Subcutaneous abdominal adipose tissue (tissue), 5 donors: ENCODE data around the gene HYAL3.
A peak's percentile ranks its signal among the peaks of the same experiment; 100 is the strongest.
"Not testable (repeated sequence)": the region's sequence is repeated elsewhere in the genome, so short reads cannot be mapped to it uniquely, and the experiment has no call there.

Experiments used
- H3K27ac ChIP-seq: one replicate; pipeline ENCODE4 v1.7.0; 2013; ENCODE audit warnings: low read depth, mild to moderate bottlenecking, inconsistent platforms, low read length, moderate library complexity
- H3K27me3 ChIP-seq, 5 donors: one replicate each; pipeline ENCODE4 v1.7.0; 2013; ENCODE audit warnings: low read length in 5 of 5, inconsistent platforms in 1 of 5; ENCODE audit not compliant: control insufficient read depth in 5 of 5, insufficient read depth in 4 of 5
- H3K36me3 ChIP-seq, 5 donors: one replicate each; pipeline ENCODE4 v1.7.0; 2013; ENCODE audit warnings: low read length in 5 of 5; ENCODE audit not compliant: control insufficient read depth in 5 of 5, insufficient read depth in 5 of 5
- H3K4me1 ChIP-seq, 5 donors: one replicate each; pipeline ENCODE4 v1.7.0; 2013; ENCODE audit warnings: low read length in 5 of 5, mild to moderate bottlenecking in 3 of 5, moderate library complexity in 1 of 5; ENCODE audit not compliant: control insufficient read depth in 5 of 5, insufficient read depth in 5 of 5
- H3K4me3 ChIP-seq, 5 donors: one replicate each; pipeline ENCODE4 v1.7.0; 2013; ENCODE audit warnings: low read length in 5 of 5, low read depth in 1 of 5
- H3K9ac ChIP-seq, 5 donors: one replicate each; pipeline ENCODE4 v1.7.0; 2013; ENCODE audit warnings: low read length in 5 of 5, mild to moderate bottlenecking in 4 of 5, moderate library complexity in 3 of 5
- H3K9me3 ChIP-seq, 5 donors: one replicate each; pipeline ENCODE4 v1.7.0; 2013; ENCODE audit warnings: low read length in 5 of 5; ENCODE audit not compliant: control insufficient read depth in 5 of 5
- donor health status: healthy.
- donor health status: healthy.
- donor health status: healthy.
- donor health status: healthy.
- donor health status: healthy.

The HYAL3 gene

GRCh38 chr3:50265571-50265970 lies 33.6 kb downstream of the HYAL3 start:
- H3K9me3 ChIP-seq, result no peaks in the 10 kb centered on the region
- H3K27me3 ChIP-seq, result peaks cover 0 to 3% (median 0%) of the 10 kb centered on the region in 5 donors
- peak overlapping the region; percentile 83 for H3K27ac ChIP-seq
- H3K4me1 ChIP-seq, result peaks cover 15 to 96% (median 91%) of the 10 kb centered on the region in 5 donors
- peak overlapping the region in 3 of 5 donors; percentile 31 to 82 (median 35) for H3K9ac ChIP-seq
- H3K36me3 ChIP-seq, result no peaks in the 10 kb centered on the region
- H3K4me3 ChIP-seq, result no peak overlapping the region

GRCh38 chr3:50264964-50265485 lies 34.2 kb downstream of the HYAL3 start:
- Histone ChIP-seq H3K9me3 (no peaks in the 10 kb centered on the region), H3K4me3 (no peak overlapping the region), H3K36me3 (no peaks in the 10 kb centered on the region), H3K27me3 (peaks cover 0 to 3% (median 0%) of the 10 kb centered on the region in 5 donors), H3K27ac (peak overlapping the region; percentile 83), H3K9ac (peak overlapping the region in 2 of 5 donors; percentile 35 to 82), H3K4me1 (peaks cover 15 to 95% (median 90%) of the 10 kb centered on the region in 5 donors)

- H3K27ac ChIP-seq, result peak overlapping the region; percentile 83
- peak overlapping the region in 2 of 5 donors; percentile 30 to 41 for H3K9ac ChIP-seq
- H3K27me3 ChIP-seq, result peaks cover 0 to 3% (median 0%) of the 10 kb centered on the region in 5 donors
- H3K9me3 ChIP-seq, result no peaks in the 10 kb centered on the region
- H3K36me3 ChIP-seq, result no peaks in the 10 kb centered on the region
- peaks cover 15 to 94% (median 89%) of the 10 kb centered on the region in 5 donors for H3K4me1 ChIP-seq
- H3K4me3 ChIP-seq, result no peak overlapping the region
These were observed 34.7 kb downstream of the HYAL3 start for GRCh38 chr3:50264383-50264963.

GRCh38 chr3:50263478-50264382 lies 35.5 kb downstream of the HYAL3 start:
- Histone ChIP-seq H3K9ac (peak overlapping the region in 2 of 5 donors; percentile 30 to 41), H3K36me3 (peaks cover 0 to 4% (median 0%) of the 10 kb centered on the region in 5 donors), H3K4me1 (peaks cover 14 to 90% (median 83%) of the 10 kb centered on the region in 5 donors), H3K9me3 (no peaks in the 10 kb centered on the region), H3K4me3 (no peak overlapping the region), H3K27me3 (peaks cover 0 to 3% (median 0%) of the 10 kb centered on the region in 5 donors), H3K27ac (peak overlapping the region; percentile 65)

GRCh38 chr3:50262778-50263177 lies 36.4 kb downstream of the HYAL3 start:
- peaks cover 7 to 80% (median 74%) of the 10 kb centered on the region in 5 donors for H3K4me1 ChIP-seq
- peaks cover 0 to 4% (median 2%) of the 10 kb centered on the region in 5 donors for H3K9me3 ChIP-seq
- H3K9ac ChIP-seq, result peak overlapping the region in 1 of 5 donors; percentile 52
- peak overlapping the region in 1 of 5 donors; percentile 15 for H3K4me3 ChIP-seq
- H3K27me3 ChIP-seq, result peaks cover 0 to 3% (median 0%) of the 10 kb centered on the region in 5 donors
- peaks cover 0 to 14% (median 9%) of the 10 kb centered on the region in 5 donors for H3K36me3 ChIP-seq
- peak overlapping the region; percentile 65 for H3K27ac ChIP-seq

GRCh38 chr3:50262200-50262599 lies 37.0 kb downstream of the HYAL3 start:
- H3K27me3 ChIP-seq, H3K4me3 ChIP-seq, H3K9me3 ChIP-seq, H3K9ac ChIP-seq: not testable (repeated sequence)
- H3K27ac ChIP-seq, result peak overlapping the region; percentile 65
- H3K36me3 ChIP-seq, result peaks cover 0 to 20% (median 15%) of the 10 kb centered on the region in 5 donors
- H3K4me1 ChIP-seq, result peaks cover 7 to 75% (median 69%) of the 10 kb centered on the region in 5 donors

- H3K4me1 ChIP-seq, result peaks cover 4 to 68% (median 63%) of the 10 kb centered on the region in 5 donors
- peaks cover 0 to 10% (median 6%) of the 10 kb centered on the region in 5 donors for H3K9me3 ChIP-seq
- H3K27me3 ChIP-seq, result no peaks in the 10 kb centered on the region
- H3K27ac ChIP-seq, result peak overlapping the region; percentile 88
- H3K9ac ChIP-seq, result peak overlapping the region in 3 of 5 donors; percentile 22 to 87 (median 25)
- peak overlapping the region in 1 of 5 donors; percentile 15 for H3K4me3 ChIP-seq
- peaks cover 0 to 27% (median 22%) of the 10 kb centered on the region in 5 donors for H3K36me3 ChIP-seq
These were observed 37.7 kb downstream of the HYAL3 start for GRCh38 chr3:50261505-50261904.

- Histone ChIP-seq H3K27ac (peak overlapping the region; percentile 88), H3K9me3 (peaks cover 0 to 10% (median 6%) of the 10 kb centered on the region in 5 donors), H3K9ac (peak overlapping the region; percentile 38 to 87 (median 77)), H3K4me1 (peaks cover 2 to 66% (median 59%) of the 10 kb centered on the region in 5 donors), H3K36me3 (peaks cover 0 to 32% (median 27%) of the 10 kb centered on the region in 5 donors), H3K4me3 (peak overlapping the region; percentile 15 to 69 (median 62)), H3K27me3 (no peaks in the 10 kb centered on the region)
These were observed 38.2 kb downstream of the HYAL3 start for GRCh38 chr3:50260942-50261441.

GRCh38 chr3:50260027-50260941 lies 38.9 kb downstream of the HYAL3 start:
- Histone ChIP-seq H3K9me3 (peaks cover 0 to 10% (median 6%) of the 10 kb centered on the region in 5 donors), H3K36me3 (peaks cover 0 to 36% (median 30%) of the 10 kb centered on the region in 5 donors), H3K27ac (peak overlapping the region; percentile 88), H3K4me1 (peaks cover 0 to 63% (median 58%) of the 10 kb centered on the region in 5 donors), H3K9ac (peak overlapping the region; percentile 38 to 87 (median 77)), H3K4me3 (peak overlapping the region in 4 of 5 donors; percentile 57 to 69 (median 63)), H3K27me3 (no peaks in the 10 kb centered on the region)
